ENCODE measurements around the gene SDK1.

DNA sequence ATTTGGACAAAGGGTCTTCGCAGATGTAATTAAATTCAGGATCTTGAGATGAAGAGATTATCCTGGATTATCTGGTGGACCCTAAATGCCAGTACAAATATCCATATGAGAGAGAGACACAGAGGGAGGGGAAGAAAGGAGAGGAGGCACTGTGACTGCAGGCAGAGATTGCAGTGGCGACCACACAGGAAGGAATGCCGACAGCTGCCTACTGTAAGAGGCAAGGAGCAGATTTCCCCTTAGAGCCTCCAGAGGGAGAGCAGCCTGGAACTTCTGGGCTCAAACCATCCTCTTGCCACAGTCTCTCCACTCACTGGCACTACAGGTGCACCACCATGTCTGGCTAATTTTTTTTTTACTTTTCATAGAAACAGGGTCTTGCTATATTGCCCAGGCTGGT lies 152.3 kb downstream of the SDK1 start:
- TF ChIP-seq CTCF (conservative IDR thresholded peaks at IDR 0.05) (no peak), ZFX (IDR thresholded peaks at IDR 0.05) (no peak)
